GM18519 (cell line): Measurements from ENCODE around the gene BICD1.
"Not testable (repeated sequence)": the region's sequence is repeated elsewhere in the genome, so short reads cannot be mapped to it uniquely, and the experiment has no call there.

Experiments used
- ATAC-seq: cut with Tn5 transposase; IDR thresholded peaks from one replicate; pipeline ENCODE4 v1.9.1; 2021; ENCODE audit warnings: mild to moderate bottlenecking, moderate library complexity; ENCODE audit not compliant: unreplicated experiment, low FRiP score

The BICD1 gene

GRCh38 chr12:32181498-32182175 is 75.0 kb downstream of the BICD1 start:
- ATAC-seq, result no peak

- ATAC-seq, result no peak
These were observed 77.0 kb downstream of the BICD1 start for GRCh38 chr12:32183650-32184049.

GRCh38 chr12:32187127-32187526 is 80.5 kb downstream of the BICD1 start:
- ATAC-seq, result not testable (repeated sequence)

GRCh38 chr12:32191445-32191844 is 84.8 kb downstream of the BICD1 start:
- ATAC-seq, result no peak

GRCh38 chr12:32196250-32197198 is 89.9 kb downstream of the BICD1 start:
- no peak for ATAC-seq

GRCh38 chr12:32197421-32197820 is 90.8 kb downstream of the BICD1 start:
- no peak for ATAC-seq

- ATAC-seq, result no peak
These were observed 91.9 kb downstream of the BICD1 start for GRCh38 chr12:32198555-32198954.

GRCh38 chr12:32201096-32201495 is 94.4 kb downstream of the BICD1 start:
- no peak for ATAC-seq

GRCh38 chr12:32201976-32202375 is 95.3 kb downstream of the BICD1 start:
- no peak for ATAC-seq

GRCh38 chr12:32205731-32206130 is 99.1 kb downstream of the BICD1 start:
- ATAC-seq, result no peak

- ATAC-seq, result no peak
These were observed 101.7 kb downstream of the BICD1 start for GRCh38 chr12:32208355-32208754.

GRCh38 chr12:32211066-32211899 is 104.6 kb downstream of the BICD1 start:
- ATAC-seq, result no peak

- ATAC-seq, result no peak
These were observed 105.2 kb downstream of the BICD1 start for GRCh38 chr12:32211900-32212156.

- no peak for ATAC-seq
These were observed 108.1 kb downstream of the BICD1 start for GRCh38 chr12:32214723-32215122.

GRCh38 chr12:32217354-32218310 is 111.0 kb downstream of the BICD1 start:
- no peak for ATAC-seq

- ATAC-seq, result no peak
These were observed 117.3 kb downstream of the BICD1 start for GRCh38 chr12:32223941-32224340.

GRCh38 chr12:32226768-32227167 is 120.1 kb downstream of the BICD1 start:
- ATAC-seq, result no peak

GRCh38 chr12:32229971-32230612 is 123.4 kb downstream of the BICD1 start:
- ATAC-seq, result no peak

GRCh38 chr12:32230613-32230993 is 124.0 kb downstream of the BICD1 start:
- no peak for ATAC-seq
